ENCODE measurements around the gene LRRC17.
"Not testable (repeated sequence)": the region's sequence is repeated elsewhere in the genome, so short reads cannot be mapped to it uniquely, and the experiment has no call there.

The LRRC17 gene

GRCh38 chr7:102897211-102897631, 15.6 kb upstream of the LRRC17 start:
- no peaks in the 10 kb centered on the region for H3F3A ChIP-seq (ENCODE audit: control insufficient read depth, insufficient read depth)
- H3K4me1 ChIP-seq (ENCODE audit: control insufficient read depth, low read length) = peaks cover 10% of the 10 kb centered on the region
- H3K27me3 ChIP-seq (ENCODE audit: control insufficient read depth, low read length) = no peaks in the 10 kb centered on the region
- TF ChIP-seq EZH2phosphoT487 (IDR thresholded peaks at IDR 0.05; ENCODE audit: borderline replicate concordance, low read length) = no peak
- TF ChIP-seq, protein P1, sequence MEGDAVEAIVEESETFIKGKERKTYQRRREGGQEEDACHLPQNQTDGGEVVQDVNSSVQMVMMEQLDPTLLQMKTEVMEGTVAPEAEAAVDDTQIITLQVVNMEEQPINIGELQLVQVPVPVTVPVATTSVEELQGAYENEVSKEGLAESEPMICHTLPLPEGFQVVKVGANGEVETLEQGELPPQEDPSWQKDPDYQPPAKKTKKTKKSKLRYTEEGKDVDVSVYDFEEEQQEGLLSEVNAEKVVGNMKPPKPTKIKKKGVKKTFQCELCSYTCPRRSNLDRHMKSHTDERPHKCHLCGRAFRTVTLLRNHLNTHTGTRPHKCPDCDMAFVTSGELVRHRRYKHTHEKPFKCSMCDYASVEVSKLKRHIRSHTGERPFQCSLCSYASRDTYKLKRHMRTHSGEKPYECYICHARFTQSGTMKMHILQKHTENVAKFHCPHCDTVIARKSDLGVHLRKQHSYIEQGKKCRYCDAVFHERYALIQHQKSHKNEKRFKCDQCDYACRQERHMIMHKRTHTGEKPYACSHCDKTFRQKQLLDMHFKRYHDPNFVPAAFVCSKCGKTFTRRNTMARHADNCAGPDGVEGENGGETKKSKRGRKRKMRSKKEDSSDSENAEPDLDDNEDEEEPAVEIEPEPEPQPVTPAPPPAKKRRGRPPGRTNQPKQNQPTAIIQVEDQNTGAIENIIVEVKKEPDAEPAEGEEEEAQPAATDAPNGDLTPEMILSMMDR (IDR thresholded peaks at IDR 0.05; ENCODE audit: low read depth, low read length, poor library complexity, severe bottlenecking) = no peak
- no peaks in the 10 kb centered on the region for H3K79me2 ChIP-seq (ENCODE audit: control insufficient read depth, low read length)
- no peak overlapping the region for H3K27ac ChIP-seq (ENCODE audit: low read depth, low read length)
- H3K9me3 ChIP-seq (ENCODE audit: control insufficient read depth, insufficient read depth, low read length) = no peaks in the 10 kb centered on the region
- H3K36me3 ChIP-seq (ENCODE audit: control insufficient read depth, low read length) = no peaks in the 10 kb centered on the region
- H3K4me2 ChIP-seq (ENCODE audit: low read length) = no peak overlapping the region
- H4K20me1 ChIP-seq (ENCODE audit: control insufficient read depth, insufficient read depth, low read depth, low read length) = no peaks in the 10 kb centered on the region
- no peaks in the 10 kb centered on the region for H3K9me2 ChIP-seq (replicated peaks; ENCODE audit: control insufficient read depth, low read length)
- H3K4me3 ChIP-seq (ENCODE audit: low read length) = no peak overlapping the region

GRCh38 chr7:102897856-102898531, 14.8 kb upstream of the LRRC17 start:
- H3K27ac ChIP-seq (ENCODE audit: low read depth, low read length) = no peak overlapping the region
- TF ChIP-seq, protein P1 (IDR thresholded peaks at IDR 0.05; ENCODE audit: low read depth, low read length, poor library complexity, severe bottlenecking) = no peak
- TF ChIP-seq EZH2phosphoT487 (IDR thresholded peaks at IDR 0.05; ENCODE audit: borderline replicate concordance, low read length) = no peak

GRCh38 chr7:102898532-102898859, 14.3 kb upstream of the LRRC17 start:
- no peak for TF ChIP-seq EZH2phosphoT487 (IDR thresholded peaks at IDR 0.05; ENCODE audit: borderline replicate concordance, low read length)
- TF ChIP-seq, protein P1 (IDR thresholded peaks at IDR 0.05; ENCODE audit: low read depth, low read length, poor library complexity, severe bottlenecking) = no peak
- Histone ChIP-seq H3K9me2 (replicated peaks; ENCODE audit: control insufficient read depth, low read length) (no peaks in the 10 kb centered on the region), H3K4me3 (ENCODE audit: low read length) (no peak overlapping the region), H3K9me3 (ENCODE audit: control insufficient read depth, insufficient read depth, low read length) (no peaks in the 10 kb centered on the region), H3K27ac (ENCODE audit: low read depth, low read length) (no peak overlapping the region), H3F3A (ENCODE audit: control insufficient read depth, insufficient read depth) (no peaks in the 10 kb centered on the region), H3K36me3 (ENCODE audit: control insufficient read depth, low read length) (no peaks in the 10 kb centered on the region), H4K20me1 (ENCODE audit: control insufficient read depth, insufficient read depth, low read depth, low read length) (no peaks in the 10 kb centered on the region), H3K79me2 (ENCODE audit: control insufficient read depth, low read length) (no peaks in the 10 kb centered on the region), H3K4me1 (ENCODE audit: control insufficient read depth, low read length) (no peaks in the 10 kb centered on the region), H3K4me2 (ENCODE audit: low read length) (no peak overlapping the region), H3K27me3 (ENCODE audit: control insufficient read depth, low read length) (no peaks in the 10 kb centered on the region)

More at GRCh38 chr7:102897856-102898531, 14.8 kb upstream of the LRRC17 start:
- H3F3A ChIP-seq (ENCODE audit: control insufficient read depth, insufficient read depth) = no peaks in the 10 kb centered on the region
- H3K9me2 ChIP-seq (replicated peaks; ENCODE audit: control insufficient read depth, low read length) = no peaks in the 10 kb centered on the region
- H3K4me2 ChIP-seq (ENCODE audit: low read length) = no peak overlapping the region
- no peaks in the 10 kb centered on the region for H3K36me3 ChIP-seq (ENCODE audit: control insufficient read depth, low read length)
- no peaks in the 10 kb centered on the region for H3K79me2 ChIP-seq (ENCODE audit: control insufficient read depth, low read length)
- no peak overlapping the region for H3K4me3 ChIP-seq (ENCODE audit: low read length)
- H3K27me3 ChIP-seq (ENCODE audit: control insufficient read depth, low read length) = no peaks in the 10 kb centered on the region
- H3K4me1 ChIP-seq (ENCODE audit: control insufficient read depth, low read length) = peaks cover 2% of the 10 kb centered on the region
- H4K20me1 ChIP-seq (ENCODE audit: control insufficient read depth, insufficient read depth, low read depth, low read length) = no peaks in the 10 kb centered on the region
- no peaks in the 10 kb centered on the region for H3K9me3 ChIP-seq (ENCODE audit: control insufficient read depth, insufficient read depth, low read length)

DNA sequence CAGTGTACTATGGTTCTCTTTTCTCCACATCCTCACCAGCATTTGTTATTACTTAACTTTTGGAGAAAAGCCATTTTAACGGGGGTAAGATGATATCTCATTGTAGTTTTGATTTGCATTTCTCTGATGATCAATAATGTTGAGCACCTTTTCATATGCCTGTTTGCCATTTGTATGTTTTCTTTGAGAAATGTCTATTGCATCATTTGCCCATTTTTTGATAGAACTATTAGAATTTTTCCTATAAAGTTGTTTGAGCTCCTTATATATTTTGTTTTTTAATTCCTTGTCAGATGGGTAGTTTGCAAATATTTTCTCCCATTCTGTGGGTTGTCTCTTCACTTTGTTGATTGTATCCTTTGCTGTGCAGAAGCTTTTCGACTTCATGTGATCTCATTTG, 10.7 kb upstream of the LRRC17 start:
- H3K9me3 ChIP-seq (ENCODE audit: control insufficient read depth, insufficient read depth, low read length); H4K20me1 ChIP-seq (ENCODE audit: control insufficient read depth, insufficient read depth, low read depth, low read length); H3K36me3 ChIP-seq (ENCODE audit: control insufficient read depth, low read length); H3F3A ChIP-seq (ENCODE audit: control insufficient read depth, insufficient read depth); H3K4me2 ChIP-seq (ENCODE audit: low read length); H3K9me2 ChIP-seq (replicated peaks; ENCODE audit: control insufficient read depth, low read length); H3K79me2 ChIP-seq (ENCODE audit: control insufficient read depth, low read length); H3K4me3 ChIP-seq (ENCODE audit: low read length); H3K27ac ChIP-seq (ENCODE audit: low read depth, low read length); H3K27me3 ChIP-seq (ENCODE audit: control insufficient read depth, low read length); H3K4me1 ChIP-seq (ENCODE audit: control insufficient read depth, low read length): not testable (repeated sequence)

DNA sequence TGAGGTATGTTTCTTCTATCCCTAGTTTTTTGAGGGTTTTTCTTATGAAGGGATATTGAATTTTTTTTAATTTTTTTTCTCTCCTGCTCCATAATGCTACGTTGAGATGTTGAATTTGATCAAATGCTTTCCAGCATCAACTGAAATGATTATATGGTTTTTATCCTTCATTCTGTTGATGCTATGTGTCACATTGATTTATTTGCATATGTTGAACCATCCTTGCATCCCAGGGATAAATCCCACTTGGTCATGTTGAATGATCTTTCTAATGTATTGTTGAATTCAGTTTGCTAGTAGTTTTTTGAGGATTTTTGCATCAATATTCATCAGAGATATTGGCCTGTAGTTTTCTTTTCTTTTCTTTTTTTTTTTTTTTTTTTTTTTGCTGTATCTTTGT, 9.2 kb upstream of the LRRC17 start:
- not testable (repeated sequence) for H3F3A ChIP-seq (ENCODE audit: control insufficient read depth, insufficient read depth); H3K79me2 ChIP-seq (ENCODE audit: control insufficient read depth, low read length); H3K9me3 ChIP-seq (ENCODE audit: control insufficient read depth, insufficient read depth, low read length); H3K27me3 ChIP-seq (ENCODE audit: control insufficient read depth, low read length); H3K27ac ChIP-seq (ENCODE audit: low read depth, low read length); H3K4me1 ChIP-seq (ENCODE audit: control insufficient read depth, low read length); H3K4me3 ChIP-seq (ENCODE audit: low read length); H4K20me1 ChIP-seq (ENCODE audit: control insufficient read depth, insufficient read depth, low read depth, low read length); H3K4me2 ChIP-seq (ENCODE audit: low read length); H3K36me3 ChIP-seq (ENCODE audit: control insufficient read depth, low read length); H3K9me2 ChIP-seq (replicated peaks; ENCODE audit: control insufficient read depth, low read length)

All from DOHH2 (cell line).